NOMO-1 (cell line): ENCODE data around the gene PCNX2.

Source experiments
- DNase-seq, 2 experiments: peaks; one replicate each; lab custom pipeline; 2025; ENCODE audit not compliant: unreplicated experiment in 2 of 2; lab: John Stamatoyannopoulos, UW

Gene PCNX2

GRCh38 chr1:233320023-233320422 lies 24.5 kb upstream of the PCNX2 start:
- no peak for DNase-seq

GRCh38 chr1:233319272-233319671 lies 23.7 kb upstream of the PCNX2 start:
- no peak for DNase-seq

GRCh38 chr1:233316473-233316872 lies 20.9 kb upstream of the PCNX2 start:
- DNase-seq: no peak

GRCh38 chr1:233315718-233316301 lies 20.3 kb upstream of the PCNX2 start:
- no peak for DNase-seq

- DNase-seq: no peak
These were observed 18.1 kb upstream of the PCNX2 start for GRCh38 chr1:233313434-233314155.

GRCh38 chr1:233304489-233305102 lies 9.1 kb upstream of the PCNX2 start:
- peak in 1 of 2 experiments; percentile 57 for DNase-seq

GRCh38 chr1:233300326-233300725 lies 4.8 kb upstream of the PCNX2 start:
- DNase-seq: no peak

GRCh38 chr1:233299450-233299849 lies 3.9 kb upstream of the PCNX2 start:
- no peak for DNase-seq

- DNase-seq: no peak
These were observed 424 bp upstream of the PCNX2 start for GRCh38 chr1:233295975-233296322.

- peak; percentile 49 to 64 for DNase-seq
These were observed 650 bp downstream of the PCNX2 start for GRCh38 chr1:233294913-233295236.

GRCh38 chr1:233293556-233294446 lies 1.7 kb downstream of the PCNX2 start:
- no peak for DNase-seq

GRCh38 chr1:233290396-233291034 lies 5.0 kb downstream of the PCNX2 start:
- peak in 1 of 2 experiments; percentile 66 for DNase-seq

- DNase-seq: no peak
These were observed 5.8 kb downstream of the PCNX2 start for GRCh38 chr1:233289676-233290075.

- no peak for DNase-seq
These were observed 13.0 kb downstream of the PCNX2 start for GRCh38 chr1:233282582-233282886.

- peak; percentile 31 to 57 for DNase-seq
These were observed 13.6 kb downstream of the PCNX2 start for GRCh38 chr1:233281711-233282581.

- DNase-seq: no peak
These were observed 15.6 kb downstream of the PCNX2 start for GRCh38 chr1:233279971-233280370.

- peak; percentile 31 to 41 for DNase-seq
These were observed 16.9 kb downstream of the PCNX2 start for GRCh38 chr1:233278631-233279030.

- DNase-seq: peak; percentile 82 to 92
These were observed 17.6 kb downstream of the PCNX2 start for GRCh38 chr1:233277637-233278606.

- no peak for DNase-seq
These were observed 25.9 kb downstream of the PCNX2 start for GRCh38 chr1:233269656-233270055.
